Hepatocyte (in vitro differentiated cells): ENCODE measurements around the gene TTC28. TPM values are rescaled to one million over a fixed set of nuclear protein-coding genes. Genes with fewer than 3 reads are reported as not detected.
"Not testable (repeated sequence)": the region's sequence is repeated elsewhere in the genome, so short reads cannot be mapped to it uniquely, and the experiment has no call there.

ENCODE experiments used
- DNase-seq: peaks from one replicate; pipeline ENCODE4 v3.0.0-alpha.2; 2016; ENCODE audit warnings: low spot score
- H2AFZ ChIP-seq: fragments of 200-600 bp; sonication (generic); 2 replicates; pipeline ENCODE4 v1.6.0; 2016; ENCODE audit warnings: antibody characterized with exemption, mild to moderate bottlenecking
- H3K27ac ChIP-seq: fragments of 200-600 bp; sonication (generic); 2 replicates; pipeline ENCODE4 v1.5.1; 2016; ENCODE audit warnings: mild to moderate bottlenecking
- H3K27me3 ChIP-seq: fragments of 200-600 bp; sonication (generic); 2 replicates; pipeline ENCODE4 v1.6.1; 2016
- H3K36me3 ChIP-seq: fragments of 200-600 bp; sonication (generic); replicated peaks from 2 replicates; pipeline ENCODE4 v1.5.1; 2016; ENCODE audit warnings: low read depth; ENCODE audit not compliant: insufficient read depth
- H3K4me1 ChIP-seq: fragments of 200-600 bp; sonication (generic); 2 replicates; pipeline ENCODE4 v1.5.1; 2016; ENCODE audit warnings: mild to moderate bottlenecking, moderate library complexity; ENCODE audit not compliant: insufficient read depth
- H3K4me2 ChIP-seq: fragments of 200-600 bp; sonication (generic); 2 replicates; pipeline ENCODE4 v1.6.0; 2016
- H3K4me3 ChIP-seq: fragments of 200-600 bp; sonication (generic); 2 replicates; pipeline ENCODE4 v1.5.1; 2016; ENCODE audit warnings: mild to moderate bottlenecking
- H3K79me2 ChIP-seq: fragments of 200-600 bp; sonication (generic); 2 replicates; pipeline ENCODE4 v1.6.0; 2017; ENCODE audit warnings: mild to moderate bottlenecking
- H3K9me2 ChIP-seq: fragments of 200-600 bp; sonication (generic); replicated peaks from 2 replicates; pipeline ENCODE4 v1.6.0; 2017; ENCODE audit warnings: mild to moderate bottlenecking; ENCODE audit not compliant: insufficient read depth
- H3K9me3 ChIP-seq: fragments of 200-600 bp; sonication (generic); 2 replicates; pipeline ENCODE4 v1.5.1; 2016; ENCODE audit warnings: low read depth, mild to moderate bottlenecking
- H4K20me1 ChIP-seq: fragments of 200-600 bp; sonication (generic); 2 replicates; pipeline ENCODE4 v1.6.0; 2016; ENCODE audit warnings: mild to moderate bottlenecking; ENCODE audit not compliant: insufficient read depth, poor library complexity, severe bottlenecking
- EZH2 ChIP-seq: fragments of 200-600 bp; sonication (generic); IDR thresholded peaks from 2 replicates; pipeline ENCODE4 v1.6.1; 2016; ENCODE audit warnings: antibody characterized with exemption, mild to moderate bottlenecking, borderline replicate concordance
- EZH2phosphoT487 ChIP-seq: fragments of 200-600 bp; sonication (generic); IDR thresholded peaks from one replicate; pipeline ENCODE4 v1.6.1; 2018; ENCODE audit warnings: antibody characterized with exemption, mild to moderate bottlenecking, low read depth, moderate library complexity; ENCODE audit not compliant: unreplicated experiment, severe bottlenecking
- WGBS: methylation state at CpG from one replicate; pipeline ENCODE4 v1.1.6; 2016; ENCODE audit warnings: low lambda C conversion rate; ENCODE audit errors: missing lambda C conversion rate; 5-methylcytosine and 5-hydroxymethylcytosine counted together
- polyA plus RNA-seq: library from polyadenylated mRNA; unstranded; fragments of >200 nt; fragmentation: Nextera tagmentation; extraction: Ambion mirVana; gene quantifications from 2 replicates; pipeline ENCODE4 v1.2.1, GENCODE V29; 2016
- total RNA-seq: library from RNA; depleted of rRNA; stranded (reverse); fragments of >200 nt; gene quantifications from 2 replicates; pipeline ENCODE4 v1.2.3, GENCODE V29; 2014
- TF ChIP-seq, protein P1 (sequence below): fragments of 200-600 bp; sonication (generic); IDR thresholded peaks from 2 replicates; pipeline ENCODE4 v1.5.1; 2016; ENCODE audit warnings: antibody characterized with exemption, mild to moderate bottlenecking; ENCODE audit not compliant: poor library complexity

Gene TTC28
- total and polyA plus RNA-seq, 2 experiments from 2014 or later: 14.7 to 30.4 TPM

DNA sequence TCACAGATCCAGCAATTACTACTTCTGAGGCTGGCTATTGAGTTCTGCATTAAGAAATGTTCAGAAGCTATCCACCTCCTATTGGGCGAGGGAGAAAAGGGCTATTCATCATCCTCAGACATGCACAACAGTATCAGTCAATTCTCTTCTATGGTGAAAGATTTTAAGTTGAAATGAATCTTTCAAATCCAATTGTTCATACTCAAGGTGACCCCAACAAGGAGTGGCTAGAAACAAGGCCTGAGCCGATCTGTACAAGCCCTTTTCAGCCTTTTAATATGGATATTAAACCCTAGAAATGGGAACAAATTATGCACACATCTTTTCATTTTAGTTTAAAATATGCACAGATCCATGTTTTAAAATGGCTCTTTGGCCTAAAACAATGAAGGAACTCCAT lies 457.1 kb downstream of the TTC28 start:
- no peaks in the 10 kb centered on the region for H4K20me1 ChIP-seq
- no peak for DNase-seq
- no peaks in the 10 kb centered on the region for H3K9me2 ChIP-seq
- H3K27me3 ChIP-seq: no peaks in the 10 kb centered on the region
- H3K27ac ChIP-seq: no peak overlapping the region
- WGBS: 93% methylated on average over 2 of the region's 2 CpGs
- no peak overlapping the region for H3K4me2 ChIP-seq
- no peaks in the 10 kb centered on the region for H3K36me3 ChIP-seq
- no peak overlapping the region for H2AFZ ChIP-seq
- H3K4me3 ChIP-seq: no peak overlapping the region
- H3K9me3 ChIP-seq: no peaks in the 10 kb centered on the region
- H3K79me2 ChIP-seq: peaks cover 5% of the 10 kb centered on the region
- TF ChIP-seq, protein P1, sequence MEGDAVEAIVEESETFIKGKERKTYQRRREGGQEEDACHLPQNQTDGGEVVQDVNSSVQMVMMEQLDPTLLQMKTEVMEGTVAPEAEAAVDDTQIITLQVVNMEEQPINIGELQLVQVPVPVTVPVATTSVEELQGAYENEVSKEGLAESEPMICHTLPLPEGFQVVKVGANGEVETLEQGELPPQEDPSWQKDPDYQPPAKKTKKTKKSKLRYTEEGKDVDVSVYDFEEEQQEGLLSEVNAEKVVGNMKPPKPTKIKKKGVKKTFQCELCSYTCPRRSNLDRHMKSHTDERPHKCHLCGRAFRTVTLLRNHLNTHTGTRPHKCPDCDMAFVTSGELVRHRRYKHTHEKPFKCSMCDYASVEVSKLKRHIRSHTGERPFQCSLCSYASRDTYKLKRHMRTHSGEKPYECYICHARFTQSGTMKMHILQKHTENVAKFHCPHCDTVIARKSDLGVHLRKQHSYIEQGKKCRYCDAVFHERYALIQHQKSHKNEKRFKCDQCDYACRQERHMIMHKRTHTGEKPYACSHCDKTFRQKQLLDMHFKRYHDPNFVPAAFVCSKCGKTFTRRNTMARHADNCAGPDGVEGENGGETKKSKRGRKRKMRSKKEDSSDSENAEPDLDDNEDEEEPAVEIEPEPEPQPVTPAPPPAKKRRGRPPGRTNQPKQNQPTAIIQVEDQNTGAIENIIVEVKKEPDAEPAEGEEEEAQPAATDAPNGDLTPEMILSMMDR: no peak
- TF ChIP-seq EZH2 (no peak), EZH2phosphoT487 (no peak)
- H3K4me1 ChIP-seq: no peaks in the 10 kb centered on the region

DNA sequence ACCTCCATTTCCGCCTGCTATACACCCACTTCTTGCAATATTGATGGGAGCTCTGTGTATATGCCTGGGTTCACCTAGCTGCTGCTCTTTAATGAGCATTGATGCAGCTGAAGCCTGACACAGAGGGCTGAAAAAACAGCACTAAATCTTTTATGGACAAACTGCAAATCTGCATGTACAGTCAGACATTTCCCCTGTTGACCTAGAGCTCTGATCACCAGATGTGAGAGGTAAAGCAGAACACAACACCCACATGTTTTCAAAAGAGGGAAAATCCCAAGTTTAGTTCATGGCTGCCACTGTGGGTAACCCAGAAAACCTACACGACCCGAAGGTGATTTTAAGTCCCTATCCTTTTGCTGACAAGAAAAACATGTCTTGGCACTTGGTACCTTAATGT lies 457.6 kb downstream of the TTC28 start:
- H3K4me2 ChIP-seq: no peak overlapping the region
- no peaks in the 10 kb centered on the region for H4K20me1 ChIP-seq
- H3K4me1 ChIP-seq: no peaks in the 10 kb centered on the region
- no peak for TF ChIP-seq EZH2
- H2AFZ ChIP-seq: no peak overlapping the region
- no peaks in the 10 kb centered on the region for H3K79me2 ChIP-seq
- no peaks in the 10 kb centered on the region for H3K9me2 ChIP-seq
- no peak for DNase-seq
- H3K4me3 ChIP-seq: no peak overlapping the region
- 62% methylated on average over 3 of the region's 3 CpGs for WGBS
- H3K27ac ChIP-seq: no peak overlapping the region
- no peaks in the 10 kb centered on the region for H3K36me3 ChIP-seq
- H3K9me3 ChIP-seq: no peaks in the 10 kb centered on the region
- H3K27me3 ChIP-seq: no peaks in the 10 kb centered on the region

- Histone ChIP-seq H3K79me2 (no peaks in the 10 kb centered on the region), H3K9me2 (no peaks in the 10 kb centered on the region), H3K27ac (no peak overlapping the region), H3K27me3 (no peaks in the 10 kb centered on the region), H4K20me1 (no peaks in the 10 kb centered on the region), H3K9me3 (no peaks in the 10 kb centered on the region), H3K4me1 (no peaks in the 10 kb centered on the region), H2AFZ (no peak overlapping the region), H3K4me2 (no peak overlapping the region), H3K4me3 (no peak overlapping the region), H3K36me3 (no peaks in the 10 kb centered on the region)
- TF ChIP-seq, protein P1: no peak
- no peak for TF ChIP-seq EZH2phosphoT487
- TF ChIP-seq EZH2: no peak
- DNase-seq: no peak
- 80% methylated on average over 5 of the region's 5 CpGs for WGBS
Observed at GRCh38 chr22:28220626-28221363, 458.8 kb downstream of the TTC28 start.

DNA sequence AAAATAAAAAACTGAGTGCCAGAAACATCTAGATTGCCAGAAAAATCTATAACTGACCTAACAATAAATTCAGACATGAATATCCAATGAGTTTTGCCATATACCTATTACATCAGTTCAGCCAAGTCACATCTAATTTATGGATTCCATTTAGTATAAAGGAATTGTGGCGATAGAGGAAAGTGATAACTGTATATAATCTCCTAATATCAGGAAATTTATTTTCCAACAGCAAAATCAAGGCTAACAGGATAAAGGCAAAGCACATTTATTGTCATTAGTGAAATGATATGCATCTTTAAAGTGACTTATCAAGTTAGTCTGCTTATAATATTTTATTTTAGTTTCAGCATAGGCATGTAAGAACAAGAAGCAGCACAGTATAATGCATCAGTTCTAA lies 462.4 kb downstream of the TTC28 start:
- H3K4me2 ChIP-seq: no peak overlapping the region
- H3K36me3 ChIP-seq: no peaks in the 10 kb centered on the region
- no peak overlapping the region for H3K27ac ChIP-seq
- TF ChIP-seq EZH2phosphoT487 (no peak), EZH2 (no peak)
- TF ChIP-seq, protein P1: no peak
- WGBS: 95% methylated on average over 1 of the region's 1 CpG
- H3K79me2 ChIP-seq: no peaks in the 10 kb centered on the region
- no peaks in the 10 kb centered on the region for H3K4me1 ChIP-seq
- H3K27me3 ChIP-seq: no peaks in the 10 kb centered on the region
- no peaks in the 10 kb centered on the region for H4K20me1 ChIP-seq
- no peaks in the 10 kb centered on the region for H3K9me2 ChIP-seq
- no peak overlapping the region for H2AFZ ChIP-seq
- no peaks in the 10 kb centered on the region for H3K9me3 ChIP-seq
- no peak for DNase-seq
- no peak overlapping the region for H3K4me3 ChIP-seq

DNA sequence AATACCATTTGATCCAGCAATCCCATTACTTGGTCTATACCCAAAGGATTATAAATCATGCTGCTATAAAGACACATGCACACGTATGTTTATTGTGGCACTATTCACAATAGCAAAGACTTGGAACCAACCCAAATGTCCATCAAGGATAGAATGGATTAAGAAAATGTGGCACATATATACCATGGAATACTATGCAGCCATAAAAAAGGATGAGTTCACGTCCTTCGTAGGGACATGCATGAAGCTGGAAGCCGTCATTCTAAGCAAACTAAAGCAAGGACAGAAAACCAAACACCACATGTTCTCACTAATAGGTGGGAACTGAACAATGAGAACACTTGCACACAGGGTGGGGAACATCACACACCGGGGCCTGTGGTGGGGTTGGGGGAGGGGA lies 464.9 kb downstream of the TTC28 start:
- H3K79me2 ChIP-seq, H3K9me2 ChIP-seq, H3K27ac ChIP-seq, DNase-seq, H2AFZ ChIP-seq, H3K4me3 ChIP-seq, H3K4me2 ChIP-seq, H3K36me3 ChIP-seq, H3K9me3 ChIP-seq, H3K4me1 ChIP-seq, H4K20me1 ChIP-seq, H3K27me3 ChIP-seq: not testable (repeated sequence)
- 93% methylated on average over 5 of the region's 5 CpGs for WGBS

DNA sequence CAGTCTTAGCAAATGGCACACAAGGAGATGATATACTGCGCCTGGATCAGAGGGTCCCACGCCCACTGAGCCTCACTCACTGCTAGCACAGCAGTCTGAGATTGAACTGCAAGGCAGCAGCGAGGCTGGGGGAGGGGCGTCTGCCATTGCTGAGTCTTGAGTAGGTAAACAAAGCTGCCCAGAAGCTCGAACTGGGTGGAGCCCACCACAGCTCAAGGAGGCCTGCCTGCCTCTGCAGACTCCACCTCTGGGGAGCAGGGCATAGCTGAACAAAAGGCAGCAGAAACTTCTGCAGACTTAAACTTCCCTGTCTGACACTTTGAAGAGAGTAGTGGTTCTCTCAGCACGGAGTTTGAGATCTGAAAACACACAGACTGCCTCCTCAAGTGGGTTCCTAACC lies 470.2 kb downstream of the TTC28 start:
- not testable (repeated sequence) for H2AFZ ChIP-seq, H3K27me3 ChIP-seq, H3K9me2 ChIP-seq, H4K20me1 ChIP-seq, H3K36me3 ChIP-seq, H3K4me1 ChIP-seq, H3K4me3 ChIP-seq, H3K27ac ChIP-seq, H3K9me3 ChIP-seq, DNase-seq, H3K79me2 ChIP-seq, H3K4me2 ChIP-seq
- 52% methylated on average over 5 of the region's 6 CpGs for WGBS
